Endodermal cell (in vitro differentiated cells): ENCODE results near the gene TEF. TPM values are rescaled to one million over a fixed set of nuclear protein-coding genes. Genes with fewer than 3 reads are reported as not detected.
"Not testable (repeated sequence)": the region's sequence is repeated elsewhere in the genome, so short reads cannot be mapped to it uniquely, and the experiment has no call there.

ENCODE experiments used
- DNase-seq: peaks from one replicate; pipeline ENCODE4 v3.0.0-alpha.2; 2017
- H3K27ac ChIP-seq: 2 replicates; pipeline ENCODE4 v1.5.1; 2013; ENCODE audit warnings: mild to moderate bottlenecking, low read depth, low read length, moderate library complexity
- H3K27me3 ChIP-seq: 2 replicates; pipeline ENCODE4 v1.6.1; 2013; ENCODE audit warnings: mild to moderate bottlenecking, low read length, moderate library complexity; ENCODE audit not compliant: insufficient read depth, control insufficient read depth, poor library complexity, severe bottlenecking
- H3K36me3 ChIP-seq: 2 replicates; pipeline ENCODE4 v1.7.0; 2013; ENCODE audit warnings: mild to moderate bottlenecking, low read length, moderate library complexity; ENCODE audit not compliant: control insufficient read depth, insufficient read depth
- H3K4me1 ChIP-seq: one replicate; pipeline ENCODE4 v1.7.0; 2013; ENCODE audit warnings: low read length; ENCODE audit not compliant: control insufficient read depth, insufficient read depth
- H3K4me3 ChIP-seq: 2 replicates; pipeline ENCODE4 v1.5.1; 2013; ENCODE audit warnings: mild to moderate bottlenecking, low read length, moderate library complexity
- H3K9ac ChIP-seq: 2 replicates; pipeline ENCODE4 v1.6.1; 2013; ENCODE audit warnings: mild to moderate bottlenecking, low read length, moderate library complexity; ENCODE audit not compliant: poor library complexity, severe bottlenecking; ENCODE audit errors: extremely low read depth
- H3K9me3 ChIP-seq: 2 replicates; pipeline ENCODE4 v1.6.1; 2013; ENCODE audit warnings: mild to moderate bottlenecking, low read length, moderate library complexity; ENCODE audit not compliant: control insufficient read depth
- H3K27ac Mint-ChIP-seq: 2 replicates; pipeline ENCODE4 v1.8.0; 2020; ENCODE audit warnings: mixed read lengths
- H3K27me3 Mint-ChIP-seq: 2 replicates; pipeline ENCODE4 v1.8.0; 2021; ENCODE audit warnings: mild to moderate bottlenecking, mixed read lengths; ENCODE audit not compliant: insufficient read depth
- H3K36me3 Mint-ChIP-seq: 2 replicates; pipeline ENCODE4 v1.8.0; 2020; ENCODE audit warnings: low read depth, mixed read lengths
- H3K4me1 Mint-ChIP-seq: 2 replicates; pipeline ENCODE4 v1.8.0; 2020; ENCODE audit warnings: mixed read lengths
- H3K4me3 Mint-ChIP-seq: 2 replicates; pipeline ENCODE4 v1.8.0; 2020; ENCODE audit warnings: mild to moderate bottlenecking, moderate library complexity, mixed read lengths
- H3K9me3 Mint-ChIP-seq: 2 replicates; pipeline ENCODE4 v1.8.0; 2020; ENCODE audit warnings: mild to moderate bottlenecking, mixed read lengths
- CTCF ChIP-seq: fragments of 200-600 bp; sonication (generic); conservative IDR thresholded peaks from 2 replicates; pipeline ENCODE4 v1.5.0; 2021; ENCODE audit warnings: antibody characterized with exemption, mild to moderate bottlenecking
- WGBS, 2 experiments: methylation state at CpG; one replicate each; pipeline versions ENCODE4 v1.1.5 to v1.1.7; 2013; ENCODE audit warnings: missing lambda C conversion rate in 2 of 2, mixed read lengths in 1 of 2; ENCODE audit not compliant: insufficient coverage in 1 of 2, insufficient read length in 1 of 2; 5-methylcytosine and 5-hydroxymethylcytosine counted together
- total RNA-seq, 2 donors: library from RNA; stranded (reverse); fragmentation: NEBNext Ultra II Directional in 1 of 2; extraction: Animal tissue kit (Norgen Biotek cat#: 25700) in 1 of 2; gene quantifications; 2 replicates in 1 of 2; 3 replicates in 1 of 2; pipeline ENCODE4 v1.2.1, GENCODE V29; 2021

Gene TEF
- total RNA-seq, 2 donors from 2014 or later: 4.7 to 7.9 TPM

DNA sequence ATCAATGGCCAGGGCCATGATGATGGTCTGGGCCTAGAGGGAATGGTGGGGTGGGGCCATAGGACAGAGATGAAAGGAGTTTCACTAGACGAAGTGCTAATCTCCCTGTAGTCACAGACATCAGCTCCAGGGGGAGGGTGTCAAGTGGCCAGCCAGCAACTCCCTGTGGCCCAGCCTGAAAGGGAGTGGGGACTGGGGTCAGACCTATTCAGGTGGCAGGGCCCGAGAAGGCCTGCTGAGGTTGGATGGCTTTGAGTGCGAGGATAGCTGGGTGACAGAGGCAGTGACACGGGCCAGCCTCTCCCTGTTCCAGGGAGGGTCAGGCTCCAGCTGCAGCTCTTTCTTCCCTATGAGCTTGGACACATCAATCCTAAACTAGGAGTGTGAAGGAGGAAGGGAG lies 53.8 kb downstream of the TEF start:
- TF ChIP-seq CTCF: no peak
- no peaks in the 10 kb centered on the region for H3K9me3 ChIP-seq
- no peaks in the 10 kb centered on the region for H3K27me3 Mint-ChIP-seq
- no peaks in the 10 kb centered on the region for H3K9me3 Mint-ChIP-seq
- H3K4me3 ChIP-seq: no peak overlapping the region
- peak; percentile 59 for DNase-seq
- peaks cover 14% of the 10 kb centered on the region for H3K4me1 Mint-ChIP-seq
- H3K27ac ChIP-seq: no peak overlapping the region
- H3K4me1 ChIP-seq: peaks cover 7% of the 10 kb centered on the region
- H3K4me3 Mint-ChIP-seq: no peak overlapping the region
- peaks cover 67% of the 10 kb centered on the region for H3K36me3 Mint-ChIP-seq
- H3K9ac ChIP-seq: no peak overlapping the region
- 81 to 86% methylated on average over 1 to 4 of the region's 4 CpGs for WGBS, 2 experiments
- H3K27ac Mint-ChIP-seq: peak overlapping the region; percentile 35
- no peaks in the 10 kb centered on the region for H3K27me3 ChIP-seq
- peaks cover 60% of the 10 kb centered on the region for H3K36me3 ChIP-seq

DNA sequence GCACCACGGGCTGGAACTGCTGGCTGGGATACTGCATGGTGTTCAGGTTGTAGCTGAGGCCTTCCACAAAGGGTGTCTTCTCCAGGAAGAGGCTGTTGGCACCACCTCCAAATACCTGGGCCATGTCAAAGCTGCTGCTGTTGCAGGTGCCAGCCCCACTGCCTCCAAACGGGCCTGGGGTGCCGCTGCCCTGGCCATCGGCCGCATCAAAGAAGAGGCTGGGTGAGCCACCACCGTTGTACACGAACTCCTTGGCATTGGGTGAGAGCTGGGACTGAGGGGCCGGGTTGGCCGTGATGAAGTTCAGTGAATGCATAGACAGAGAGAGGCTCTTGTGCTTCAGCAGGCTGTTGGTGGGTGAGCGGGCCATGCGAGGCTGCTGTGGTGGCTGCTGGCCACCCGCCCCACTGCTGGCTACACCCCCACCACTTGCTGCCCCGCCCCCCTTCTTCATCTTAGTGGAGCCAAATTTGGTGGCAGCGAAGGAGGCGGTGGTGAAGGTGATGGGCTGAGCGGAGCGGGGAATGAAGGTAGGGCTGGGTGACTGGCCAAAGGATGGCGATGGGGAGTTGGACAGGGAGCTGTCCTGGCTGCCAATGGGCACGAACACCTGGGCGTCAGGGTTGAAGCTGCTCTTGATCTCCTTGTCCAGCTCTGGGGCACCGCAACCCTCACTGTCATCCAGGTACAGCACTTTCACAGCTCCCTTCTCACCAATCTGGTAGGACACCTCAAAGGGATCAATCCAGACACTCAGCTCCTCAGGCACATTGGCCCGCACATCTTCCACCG lies 54.8 kb downstream of the TEF start:
- no peak overlapping the region for H3K27ac Mint-ChIP-seq
- H3K9me3 Mint-ChIP-seq: no peaks in the 10 kb centered on the region
- peaks cover 63% of the 10 kb centered on the region for H3K36me3 Mint-ChIP-seq
- peaks cover 15% of the 10 kb centered on the region for H3K4me1 Mint-ChIP-seq
- no peaks in the 10 kb centered on the region for H3K27me3 Mint-ChIP-seq
- WGBS, 2 experiments: 90 to 91% methylated on average over 11 to 23 of the region's 23 CpGs
- H3K27ac ChIP-seq: no peak overlapping the region
- no peak overlapping the region for H3K9ac ChIP-seq
- no peaks in the 10 kb centered on the region for H3K9me3 ChIP-seq
- TF ChIP-seq CTCF: no peak
- DNase-seq: no peak
- H3K4me3 Mint-ChIP-seq: no peak overlapping the region
- H3K36me3 ChIP-seq: peaks cover 67% of the 10 kb centered on the region
- H3K4me1 ChIP-seq: peaks cover 7% of the 10 kb centered on the region
- no peak overlapping the region for H3K4me3 ChIP-seq
- no peaks in the 10 kb centered on the region for H3K27me3 ChIP-seq

- no peaks in the 10 kb centered on the region for H3K9me3 Mint-ChIP-seq
- H3K4me1 Mint-ChIP-seq: peaks cover 15% of the 10 kb centered on the region
- H3K36me3 Mint-ChIP-seq: peaks cover 63% of the 10 kb centered on the region
- 92 to 96% methylated on average over 5 to 7 of the region's 7 CpGs for WGBS, 2 experiments
- Histone ChIP-seq H3K4me3 (no peak overlapping the region), H3K36me3 (peaks cover 68% of the 10 kb centered on the region), H3K27ac (no peak overlapping the region), H3K9me3 (no peaks in the 10 kb centered on the region), H3K4me1 (peaks cover 7% of the 10 kb centered on the region), H3K27me3 (no peaks in the 10 kb centered on the region), H3K9ac (no peak overlapping the region)
- H3K27me3 Mint-ChIP-seq: no peaks in the 10 kb centered on the region
- no peak for DNase-seq
- no peak overlapping the region for H3K27ac Mint-ChIP-seq
- TF ChIP-seq CTCF: no peak
- no peak overlapping the region for H3K4me3 Mint-ChIP-seq
Measured at GRCh38 chr22:41437198-41437597, 55.5 kb downstream of the TEF start.

DNA sequence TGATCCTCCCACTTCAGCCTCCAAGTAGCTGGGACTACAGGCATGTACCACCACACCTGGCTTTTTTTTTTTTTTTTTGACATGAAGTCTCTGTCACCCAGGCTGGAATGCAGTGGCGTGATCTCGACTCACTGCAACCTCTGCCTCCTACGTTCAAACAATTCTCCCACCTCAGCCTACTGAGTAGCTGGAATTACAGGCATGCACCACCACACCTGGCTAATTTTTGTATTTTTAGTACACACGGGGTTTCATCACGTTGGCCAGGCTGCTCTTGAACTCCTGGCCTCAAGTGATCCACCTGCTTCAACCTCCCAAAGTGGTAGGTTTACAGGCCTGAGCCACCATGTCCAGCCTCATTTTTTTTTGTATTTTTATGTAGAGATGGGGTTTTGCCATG lies 58.8 kb downstream of the TEF start:
- not testable (repeated sequence) for H3K27ac ChIP-seq, H3K4me3 ChIP-seq, H3K27ac Mint-ChIP-seq, H3K9me3 Mint-ChIP-seq, H3K27me3 Mint-ChIP-seq, H3K9ac ChIP-seq, DNase-seq, H3K27me3 ChIP-seq, H3K9me3 ChIP-seq, H3K4me3 Mint-ChIP-seq
- Histone ChIP-seq H3K4me1 (peaks cover 13% of the 10 kb centered on the region), H3K36me3 (peaks cover 55% of the 10 kb centered on the region)
- WGBS, 2 experiments: 87 to 94% methylated on average over 4 to 5 of the region's 5 CpGs
- peaks cover 59% of the 10 kb centered on the region for H3K36me3 Mint-ChIP-seq
- H3K4me1 Mint-ChIP-seq: peaks cover 19% of the 10 kb centered on the region
